Measurements from ENCODE around the gene AKAP17A. TPM values are rescaled to one million over a fixed set of nuclear protein-coding genes. Genes with fewer than 3 reads are reported as not detected.

Gene AKAP17A
- total RNA-seq, 2 donors from 2014 or later, result 42.2 to 50.9 TPM

DNA sequence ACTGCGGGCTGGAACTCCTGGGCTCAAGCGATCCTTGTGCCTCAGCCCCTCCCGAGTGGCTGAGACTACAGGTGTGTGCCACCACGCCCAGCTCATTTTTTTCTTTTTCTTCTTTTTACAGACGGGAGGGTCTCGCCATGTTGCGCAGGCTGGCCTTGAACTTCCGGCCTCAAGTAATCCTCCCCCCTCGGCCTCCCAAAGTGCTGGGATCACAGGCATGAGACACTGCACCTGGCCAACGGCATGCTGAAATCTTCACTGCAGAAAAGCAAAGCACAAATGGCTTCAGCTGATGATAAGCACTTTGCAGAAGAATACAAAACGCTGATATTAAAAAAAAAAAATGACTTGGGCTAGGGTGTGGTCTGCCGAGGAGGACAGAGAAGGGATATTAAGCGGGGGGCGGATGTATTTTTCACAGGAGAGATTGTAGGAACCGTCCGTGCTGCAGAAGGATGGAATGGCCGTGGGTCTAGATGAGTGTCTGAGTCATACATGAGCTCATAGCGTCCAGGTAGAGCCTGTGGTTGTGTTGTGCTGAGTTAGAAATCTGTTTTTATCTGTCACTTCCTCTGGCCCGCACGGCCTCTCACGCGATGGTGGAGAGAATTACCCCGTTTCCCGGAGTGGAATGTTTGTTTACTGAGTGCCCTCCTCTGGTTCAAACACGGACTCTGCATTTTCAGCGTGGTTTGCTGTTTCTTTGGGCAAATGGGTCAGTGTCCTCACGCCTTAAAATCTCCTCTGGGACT, 8.5 kb upstream of the AKAP17A start:
- no peaks in the 10 kb centered on the region for H3K36me3 Mint-ChIP-seq (ENCODE audit: low read depth)
- no peaks in the 10 kb centered on the region for H3K36me3 ChIP-seq (ENCODE audit: control insufficient read depth, insufficient read depth, low read length)
- no peak overlapping the region for H3K4me3 ChIP-seq (ENCODE audit: low read length)
- TF ChIP-seq, protein P1, sequence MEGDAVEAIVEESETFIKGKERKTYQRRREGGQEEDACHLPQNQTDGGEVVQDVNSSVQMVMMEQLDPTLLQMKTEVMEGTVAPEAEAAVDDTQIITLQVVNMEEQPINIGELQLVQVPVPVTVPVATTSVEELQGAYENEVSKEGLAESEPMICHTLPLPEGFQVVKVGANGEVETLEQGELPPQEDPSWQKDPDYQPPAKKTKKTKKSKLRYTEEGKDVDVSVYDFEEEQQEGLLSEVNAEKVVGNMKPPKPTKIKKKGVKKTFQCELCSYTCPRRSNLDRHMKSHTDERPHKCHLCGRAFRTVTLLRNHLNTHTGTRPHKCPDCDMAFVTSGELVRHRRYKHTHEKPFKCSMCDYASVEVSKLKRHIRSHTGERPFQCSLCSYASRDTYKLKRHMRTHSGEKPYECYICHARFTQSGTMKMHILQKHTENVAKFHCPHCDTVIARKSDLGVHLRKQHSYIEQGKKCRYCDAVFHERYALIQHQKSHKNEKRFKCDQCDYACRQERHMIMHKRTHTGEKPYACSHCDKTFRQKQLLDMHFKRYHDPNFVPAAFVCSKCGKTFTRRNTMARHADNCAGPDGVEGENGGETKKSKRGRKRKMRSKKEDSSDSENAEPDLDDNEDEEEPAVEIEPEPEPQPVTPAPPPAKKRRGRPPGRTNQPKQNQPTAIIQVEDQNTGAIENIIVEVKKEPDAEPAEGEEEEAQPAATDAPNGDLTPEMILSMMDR (conservative IDR thresholded peaks at IDR 0.05), result no peak
- no peak overlapping the region for H3K27ac ChIP-seq (ENCODE audit: low read depth, low read length)
- no peaks in the 10 kb centered on the region for H3K4me1 ChIP-seq (ENCODE audit: control insufficient read depth, insufficient read depth, low read length)
- peaks cover 3% of the 10 kb centered on the region for H3K27me3 Mint-ChIP-seq (ENCODE audit: insufficient read depth)
- H3K27me3 ChIP-seq (ENCODE audit: control insufficient read depth, insufficient read depth, low read length, poor library complexity, severe bottlenecking), result no peaks in the 10 kb centered on the region
- WGBS, 2 experiments (ENCODE audit: insufficient coverage in 1 of 2, insufficient read length in 1 of 2), result 59 to 65% methylated on average over 16 to 27 of the region's 27 CpGs
- DNase-seq, result peak; percentile 32
- no peak overlapping the region for H3K9ac ChIP-seq (ENCODE audit: extremely low read depth, low read length, poor library complexity, severe bottlenecking)
- H3K27ac Mint-ChIP-seq, result no peak overlapping the region
- no peaks in the 10 kb centered on the region for H3K9me3 ChIP-seq (ENCODE audit: control insufficient read depth, low read length)
- no peaks in the 10 kb centered on the region for H3K4me1 Mint-ChIP-seq
- H3K4me3 Mint-ChIP-seq, result no peak overlapping the region
- peaks cover 4% of the 10 kb centered on the region for H3K9me3 Mint-ChIP-seq

DNA sequence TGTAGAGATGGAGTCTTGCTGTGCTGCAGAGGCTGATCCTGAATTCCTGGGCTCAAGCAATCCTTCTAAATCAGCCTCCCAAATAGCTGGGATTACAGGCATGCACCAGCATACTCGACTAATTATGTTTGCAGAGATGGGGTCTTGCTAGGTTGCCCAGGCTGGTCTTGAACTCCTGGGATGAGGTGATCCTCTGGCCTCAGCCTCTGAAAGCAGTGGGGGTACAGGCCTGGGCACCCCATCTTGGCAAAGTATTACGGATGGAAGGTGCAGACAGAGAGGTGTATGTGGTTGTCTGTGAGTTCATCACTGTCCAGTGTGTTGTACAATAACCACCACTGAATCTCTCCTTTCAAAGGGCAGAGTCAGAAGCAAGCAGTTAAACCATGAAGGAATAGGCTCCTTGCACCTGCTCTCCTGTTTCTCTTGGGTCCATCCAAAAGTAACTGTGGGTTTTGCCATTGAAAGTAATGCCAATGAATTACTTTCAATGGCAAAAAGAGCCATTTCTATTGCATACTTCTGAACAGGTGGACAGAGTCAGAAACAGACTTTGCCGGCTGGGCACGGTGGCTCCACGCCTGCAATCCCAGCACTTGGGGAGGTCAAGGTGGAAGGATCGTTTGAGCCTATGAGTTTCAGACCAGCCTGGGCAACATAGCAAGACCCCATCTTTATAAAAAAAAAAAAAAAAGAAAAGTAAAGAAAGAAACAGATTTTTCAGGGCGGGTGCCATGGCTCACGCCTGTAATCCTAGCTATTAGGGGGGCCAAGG, 7.0 kb upstream of the AKAP17A start:
- H3K27me3 ChIP-seq (ENCODE audit: control insufficient read depth, insufficient read depth, low read length, poor library complexity, severe bottlenecking), result no peaks in the 10 kb centered on the region
- no peaks in the 10 kb centered on the region for H3K4me1 Mint-ChIP-seq
- 87 to 95% methylated on average over 4 to 7 of the region's 8 CpGs for WGBS, 2 experiments (ENCODE audit: insufficient coverage in 1 of 2, insufficient read length in 1 of 2)
- H3K4me1 ChIP-seq (ENCODE audit: control insufficient read depth, insufficient read depth, low read length), result no peaks in the 10 kb centered on the region
- no peaks in the 10 kb centered on the region for H3K36me3 ChIP-seq (ENCODE audit: control insufficient read depth, insufficient read depth, low read length)
- no peak overlapping the region for H3K27ac ChIP-seq (ENCODE audit: low read depth, low read length)
- TF ChIP-seq, protein P1 (conservative IDR thresholded peaks at IDR 0.05), result no peak
- no peak overlapping the region for H3K9ac ChIP-seq (ENCODE audit: extremely low read depth, low read length, poor library complexity, severe bottlenecking)
- DNase-seq, result peak; percentile 19
- H3K4me3 Mint-ChIP-seq, result no peak overlapping the region
- H3K27ac Mint-ChIP-seq, result no peak overlapping the region
- H3K4me3 ChIP-seq (ENCODE audit: low read length), result no peak overlapping the region
- H3K27me3 Mint-ChIP-seq (ENCODE audit: insufficient read depth), result no peaks in the 10 kb centered on the region
- H3K9me3 ChIP-seq (ENCODE audit: control insufficient read depth, low read length), result no peaks in the 10 kb centered on the region
- H3K36me3 Mint-ChIP-seq (ENCODE audit: low read depth), result no peaks in the 10 kb centered on the region
- peaks cover 4% of the 10 kb centered on the region for H3K9me3 Mint-ChIP-seq

DNA sequence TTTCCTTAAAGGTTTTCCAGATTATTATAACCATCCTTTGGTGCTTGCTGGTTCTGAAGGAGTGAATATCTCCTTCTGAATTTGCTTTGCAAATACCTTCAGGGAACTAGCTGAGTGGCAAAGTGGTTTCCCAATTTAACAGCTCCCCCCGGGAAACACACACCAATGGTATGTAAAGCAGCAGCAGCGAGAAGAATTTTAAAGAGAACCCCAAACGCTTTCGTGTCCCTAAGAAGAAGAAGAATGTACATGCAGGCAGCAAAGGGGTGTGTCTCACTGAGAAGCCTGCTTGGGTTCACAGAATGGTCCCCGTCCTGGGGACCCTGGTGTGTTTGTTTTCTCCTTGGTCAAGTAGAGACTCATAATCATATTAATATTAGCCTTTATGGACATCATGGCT, 4.2 kb upstream of the AKAP17A start:
- no peak overlapping the region for H3K4me3 Mint-ChIP-seq
- TF ChIP-seq, protein P1 (conservative IDR thresholded peaks at IDR 0.05), result no peak
- no peaks in the 10 kb centered on the region for H3K4me1 Mint-ChIP-seq
- peak; percentile 37 for DNase-seq
- 49 to 59% methylated on average over 3 to 5 of the region's 5 CpGs for WGBS, 2 experiments (ENCODE audit: insufficient coverage in 1 of 2, insufficient read length in 1 of 2)
- Histone ChIP-seq H3K36me3 (ENCODE audit: control insufficient read depth, insufficient read depth, low read length) (no peaks in the 10 kb centered on the region), H3K4me3 (ENCODE audit: low read length) (no peak overlapping the region), H3K27me3 (ENCODE audit: control insufficient read depth, insufficient read depth, low read length, poor library complexity, severe bottlenecking) (no peaks in the 10 kb centered on the region), H3K9ac (ENCODE audit: extremely low read depth, low read length, poor library complexity, severe bottlenecking) (no peak overlapping the region), H3K9me3 (ENCODE audit: control insufficient read depth, low read length) (no peaks in the 10 kb centered on the region), H3K4me1 (ENCODE audit: control insufficient read depth, insufficient read depth, low read length) (no peaks in the 10 kb centered on the region), H3K27ac (ENCODE audit: low read depth, low read length) (no peak overlapping the region)
- H3K9me3 Mint-ChIP-seq, result no peaks in the 10 kb centered on the region
- no peak overlapping the region for H3K27ac Mint-ChIP-seq
- no peaks in the 10 kb centered on the region for H3K36me3 Mint-ChIP-seq (ENCODE audit: low read depth)
- H3K27me3 Mint-ChIP-seq (ENCODE audit: insufficient read depth), result no peaks in the 10 kb centered on the region

Measured in endodermal cell (in vitro differentiated cells).